Osteoblast (primary cell): ENCODE measurements around the gene ALPG. TPM values are rescaled to one million over a fixed set of nuclear protein-coding genes. Genes with fewer than 3 reads are reported as not detected.
"Not testable (repeated sequence)": the region's sequence is repeated elsewhere in the genome, so short reads cannot be mapped to it uniquely, and the experiment has no call there.

Source experiments
- DNase-seq: peaks from one replicate; pipeline ENCODE4 v3.0.0; 2011; ENCODE audit warnings: low spot score, mixed read lengths; ENCODE audit not compliant: insufficient read length; ENCODE audit errors: missing footprints
- H2AFZ ChIP-seq: 2 replicates; pipeline ENCODE4 v1.6.0; 2011; ENCODE audit warnings: mild to moderate bottlenecking, low read length
- H3K27ac ChIP-seq: 2 replicates; pipeline ENCODE4 v1.5.1; 2011; ENCODE audit warnings: mild to moderate bottlenecking, low read depth, low read length, moderate library complexity
- H3K27me3 ChIP-seq: 2 replicates; pipeline ENCODE4 v1.6.0; 2012; ENCODE audit warnings: mild to moderate bottlenecking, control low read depth, inconsistent platforms, low read length, moderate library complexity; ENCODE audit not compliant: insufficient read depth
- H3K36me3 ChIP-seq: 2 replicates; pipeline ENCODE4 v1.5.1; 2011; ENCODE audit warnings: mild to moderate bottlenecking, low read length, control low read depth, moderate library complexity; ENCODE audit not compliant: insufficient read depth
- H3K4me1 ChIP-seq: 2 replicates; pipeline ENCODE4 v1.5.1; 2011; ENCODE audit warnings: mild to moderate bottlenecking, low read length, control low read depth, moderate library complexity; ENCODE audit not compliant: insufficient read depth
- H3K4me2 ChIP-seq: 2 replicates; pipeline ENCODE4 v1.6.0; 2011; ENCODE audit warnings: mild to moderate bottlenecking, low read length; ENCODE audit not compliant: insufficient read depth
- H3K4me3 ChIP-seq: fragments of 200-600 bp; sonication (generic); 3 replicates; pipeline ENCODE4 v1.5.1; 2012; ENCODE audit warnings: mild to moderate bottlenecking, low read length, inconsistent platforms; ENCODE audit not compliant: insufficient read depth
- H3K79me2 ChIP-seq: 2 replicates; pipeline ENCODE4 v1.6.0; 2012; ENCODE audit warnings: mild to moderate bottlenecking, low read length, control low read depth, inconsistent platforms; ENCODE audit not compliant: insufficient read depth
- H3K9me3 ChIP-seq: 2 replicates; pipeline ENCODE4 v1.5.1; 2011; ENCODE audit warnings: low read depth, low read length, control low read depth
- H4K20me1 ChIP-seq: 2 replicates; pipeline ENCODE4 v1.6.0; 2012; ENCODE audit warnings: mild to moderate bottlenecking, low read length, control low read depth; ENCODE audit not compliant: insufficient read depth
- total RNA-seq: library from RNA; depleted of rRNA; stranded (reverse); fragments of >200 nt; gene quantifications from 2 replicates; pipeline ENCODE4 v1.2.3, GENCODE V29; 2012
- TF ChIP-seq, protein P1 (sequence below): IDR thresholded peaks from 2 replicates; pipeline ENCODE4 v1.5.1; 2011; ENCODE audit warnings: mild to moderate bottlenecking, low read depth, low read length, moderate library complexity; ENCODE audit errors: extremely low read depth

Gene ALPG
- total RNA-seq, 1 donor = not detected

DNA sequence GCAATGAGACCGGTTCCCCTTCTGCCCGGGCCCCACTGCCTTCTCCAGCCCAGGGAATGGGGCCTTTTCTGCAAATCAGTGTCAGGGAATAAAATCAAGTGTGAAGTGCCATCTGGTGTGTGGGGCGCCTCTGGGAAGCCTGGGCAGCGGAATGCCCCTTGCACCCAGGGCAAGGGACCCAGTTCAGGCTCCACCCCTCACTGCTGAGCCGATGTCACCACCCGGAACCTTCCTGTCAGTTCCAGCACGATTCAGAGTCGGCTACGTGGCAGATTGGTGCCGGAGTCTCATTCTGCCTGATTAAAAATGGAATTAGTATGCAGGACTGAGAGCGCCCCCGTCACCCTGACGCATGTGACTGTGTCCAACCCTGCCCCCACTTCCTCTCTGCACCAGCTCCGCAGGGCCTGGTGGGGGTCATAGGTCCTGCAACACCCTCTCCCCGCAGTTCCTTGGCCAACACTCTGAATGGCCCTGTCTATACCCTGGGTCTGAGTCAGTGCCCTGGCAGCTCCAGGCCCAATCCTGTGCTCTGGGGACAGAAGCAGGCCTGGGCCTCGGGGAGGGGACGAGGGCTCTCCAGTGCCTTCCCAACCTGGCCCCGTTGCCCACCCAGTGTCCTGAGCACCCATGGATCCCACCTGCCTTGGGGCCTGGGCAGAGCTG is 41.1 kb downstream of the ALPG start:
- peak; percentile 72 for DNase-seq
- H2AFZ ChIP-seq = no peak overlapping the region

DNA sequence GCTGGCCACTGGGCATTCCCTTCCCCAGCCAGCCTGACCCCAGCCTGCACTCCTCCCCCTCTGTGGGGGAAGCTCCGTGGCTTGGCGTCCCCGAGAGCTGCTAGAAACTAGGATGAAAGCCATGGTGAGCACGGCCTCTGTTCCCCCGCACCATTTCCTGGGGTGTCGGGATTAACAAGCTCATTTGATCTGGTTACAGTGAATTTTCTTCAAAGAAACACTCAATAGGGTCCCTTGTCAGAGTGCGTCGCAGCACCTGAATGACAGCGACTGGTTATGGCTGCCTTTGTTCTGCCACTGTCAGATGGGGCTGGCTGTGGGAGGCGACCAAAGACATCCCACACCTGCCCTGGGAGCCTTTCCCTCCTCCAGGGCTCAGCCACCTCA is 41.7 kb downstream of the ALPG start:
- Histone ChIP-seq H2AFZ (no peak overlapping the region), H3K27ac (no peak overlapping the region), H3K4me2 (no peak overlapping the region), H3K36me3 (no peaks in the 10 kb centered on the region), H3K27me3 (peaks cover 2% of the 10 kb centered on the region), H3K4me3 (no peak overlapping the region), H3K4me1 (no peaks in the 10 kb centered on the region), H3K79me2 (no peaks in the 10 kb centered on the region), H3K9me3 (no peaks in the 10 kb centered on the region), H4K20me1 (no peaks in the 10 kb centered on the region)
- TF ChIP-seq, protein P1, sequence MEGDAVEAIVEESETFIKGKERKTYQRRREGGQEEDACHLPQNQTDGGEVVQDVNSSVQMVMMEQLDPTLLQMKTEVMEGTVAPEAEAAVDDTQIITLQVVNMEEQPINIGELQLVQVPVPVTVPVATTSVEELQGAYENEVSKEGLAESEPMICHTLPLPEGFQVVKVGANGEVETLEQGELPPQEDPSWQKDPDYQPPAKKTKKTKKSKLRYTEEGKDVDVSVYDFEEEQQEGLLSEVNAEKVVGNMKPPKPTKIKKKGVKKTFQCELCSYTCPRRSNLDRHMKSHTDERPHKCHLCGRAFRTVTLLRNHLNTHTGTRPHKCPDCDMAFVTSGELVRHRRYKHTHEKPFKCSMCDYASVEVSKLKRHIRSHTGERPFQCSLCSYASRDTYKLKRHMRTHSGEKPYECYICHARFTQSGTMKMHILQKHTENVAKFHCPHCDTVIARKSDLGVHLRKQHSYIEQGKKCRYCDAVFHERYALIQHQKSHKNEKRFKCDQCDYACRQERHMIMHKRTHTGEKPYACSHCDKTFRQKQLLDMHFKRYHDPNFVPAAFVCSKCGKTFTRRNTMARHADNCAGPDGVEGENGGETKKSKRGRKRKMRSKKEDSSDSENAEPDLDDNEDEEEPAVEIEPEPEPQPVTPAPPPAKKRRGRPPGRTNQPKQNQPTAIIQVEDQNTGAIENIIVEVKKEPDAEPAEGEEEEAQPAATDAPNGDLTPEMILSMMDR = no peak
- DNase-seq = no peak

More for the DNA sequence above, 41.1 kb downstream of the ALPG start:
- H3K9me3 ChIP-seq = no peaks in the 10 kb centered on the region
- no peaks in the 10 kb centered on the region for H3K27me3 ChIP-seq
- no peak overlapping the region for H3K27ac ChIP-seq
- H3K4me2 ChIP-seq = no peak overlapping the region
- H3K36me3 ChIP-seq = no peaks in the 10 kb centered on the region
- no peaks in the 10 kb centered on the region for H3K4me1 ChIP-seq
- H4K20me1 ChIP-seq = no peaks in the 10 kb centered on the region
- TF ChIP-seq, protein P1 = no peak
- no peaks in the 10 kb centered on the region for H3K79me2 ChIP-seq
- no peak overlapping the region for H3K4me3 ChIP-seq

DNA sequence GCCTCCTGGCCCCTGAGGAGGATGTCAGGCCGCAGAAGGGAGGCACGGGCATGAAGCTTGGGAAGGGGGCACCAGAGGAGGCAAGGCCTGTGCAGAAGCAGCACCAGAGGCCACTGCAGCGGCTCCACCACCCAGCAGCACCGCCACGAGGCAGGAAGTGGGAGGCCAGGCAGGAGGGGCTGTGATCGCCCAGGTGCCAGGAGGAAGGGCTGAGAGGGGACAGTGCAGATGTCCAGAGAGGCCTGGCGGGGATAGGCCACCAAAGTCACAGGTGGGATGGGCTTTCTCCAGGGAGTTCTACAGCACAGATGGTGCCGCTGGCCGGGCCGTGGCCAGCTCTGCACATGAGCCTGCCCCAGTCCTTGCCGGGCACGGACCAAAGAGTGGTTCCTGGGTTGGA is 43.3 kb downstream of the ALPG start:
- Histone ChIP-seq H3K4me1 (no peaks in the 10 kb centered on the region), H3K27me3 (peaks cover 4% of the 10 kb centered on the region), H3K79me2 (no peaks in the 10 kb centered on the region), H3K9me3 (no peaks in the 10 kb centered on the region), H3K4me2 (no peak overlapping the region), H3K27ac (no peak overlapping the region), H2AFZ (no peak overlapping the region), H4K20me1 (no peaks in the 10 kb centered on the region), H3K4me3 (no peak overlapping the region), H3K36me3 (no peaks in the 10 kb centered on the region)
- TF ChIP-seq, protein P1 = no peak
- no peak for DNase-seq

DNA sequence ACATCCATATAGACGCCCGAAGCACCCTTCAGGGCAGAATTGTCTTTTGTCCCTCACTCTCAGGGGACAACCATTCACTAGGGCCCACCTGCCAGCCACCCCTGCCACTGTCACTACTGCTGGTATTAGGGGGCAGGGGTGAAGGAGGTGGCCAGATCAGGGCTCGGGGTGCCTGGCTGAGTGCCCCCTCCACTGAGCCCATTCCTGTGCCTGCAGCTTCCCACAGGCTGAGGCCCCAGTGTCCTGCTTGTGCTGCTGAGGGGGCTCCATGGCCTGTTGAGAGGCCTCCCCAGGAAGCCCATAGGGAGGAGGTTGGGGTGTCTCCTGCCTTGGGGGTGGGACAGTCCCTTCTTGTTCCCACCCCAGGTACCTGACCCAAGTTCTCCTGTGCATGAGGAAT is 45.0 kb downstream of the ALPG start:
- H3K27ac ChIP-seq, H3K4me3 ChIP-seq, H3K79me2 ChIP-seq, H2AFZ ChIP-seq, H3K9me3 ChIP-seq, DNase-seq, H3K4me2 ChIP-seq, H4K20me1 ChIP-seq, H3K4me1 ChIP-seq, H3K36me3 ChIP-seq, H3K27me3 ChIP-seq: not testable (repeated sequence)
